HepG2 (cell line): Measurements from ENCODE around the gene SEPHS1. TPM values are rescaled to one million over a fixed set of nuclear protein-coding genes. Genes with fewer than 3 reads are reported as not detected.

ENCODE experiments used
- ATAC-seq: fragments of 200-7000 bp; cut with Tn5 transposase; 3 replicates; pipeline ENCODE4 v1.9.1; 2020; ENCODE audit warnings: mild to moderate bottlenecking, moderate library complexity
- BruUV-seq: library from RNA; stranded (reverse); fragments of 400-500 nt; replicated peaks from 2 replicates; lab custom pipeline; 2021; lab: Mats Ljungman, UMichigan
- CTCF ChIA-PET: fragments of 300-600 bp; formaldehyde crosslinking; extraction: SDS; loops from one replicate; lab custom pipeline; 2021; ENCODE audit warnings: low total read pairs, inconsistent platforms, low intra/inter-chr PET ratio; lab: Yijun Ruan, JAX
- POLR2A ChIA-PET: fragments of 350-600 bp; sonication (Branson Sonifier 250); formaldehyde crosslinking; loops from one replicate; lab custom pipeline; 2020; ENCODE audit warnings: antibody characterized with exemption, inconsistent platforms; lab: Yijun Ruan, JAX
- DNase-seq: peaks from one replicate; pipeline ENCODE4 v3.0.0-alpha.2; 2015; ENCODE audit warnings: low spot score
- FAIRE-seq: peaks from 3 replicates; lab custom pipeline; 2011; peaks lifted over from hg19 to GRCh38; lab: Jason Lieb, UNC
- H2AFZ ChIP-seq: one replicate; pipeline ENCODE4 v1.6.1; 2011; ENCODE audit warnings: low read length, inconsistent platforms
- H3K27ac ChIP-seq: fragments of 300-600 bp; 3 replicates; pipeline ENCODE4 v1.8.0; 2011; ENCODE audit warnings: mixed run types, mild to moderate bottlenecking, mixed read lengths, low read length, inconsistent platforms; ENCODE audit not compliant: insufficient read depth; ENCODE audit errors: extremely low read length
- H3K27me3 ChIP-seq, 2 experiments: fragments of 200-600 bp in 1 of 2; 2 replicates in 1 of 2; 3 replicates in 1 of 2; pipeline versions ENCODE4 v1.6.0 to v1.8.0; 2011; ENCODE audit warnings: low read length in 2 of 2, mild to moderate bottlenecking in 2 of 2, moderate library complexity in 2 of 2, inconsistent platforms in 1 of 2; ENCODE audit not compliant: insufficient read depth in 2 of 2, control insufficient read depth in 1 of 2
- H3K36me3 ChIP-seq, 2 experiments: fragments of 200-600 bp in 1 of 2; replicated peaks in 1 of 2; 2 replicates in 1 of 2; 3 replicates in 1 of 2; pipeline versions ENCODE4 v1.5.1 to v1.8.0; 2011; ENCODE audit warnings: low read length in 2 of 2, inconsistent platforms in 1 of 2; ENCODE audit not compliant: insufficient read depth in 2 of 2, control insufficient read depth in 1 of 2
- H3K4me1 ChIP-seq: 2 replicates; pipeline ENCODE4 v1.5.1; 2012; ENCODE audit warnings: low read length, inconsistent platforms; ENCODE audit not compliant: insufficient read depth
- H3K4me2 ChIP-seq: 2 replicates; pipeline ENCODE4 v1.6.0; 2011; ENCODE audit warnings: low read depth, low read length, inconsistent platforms
- H3K4me3 ChIP-seq, 3 experiments: fragments of 200-600 bp in 1 of 3; sonication (generic), shearing (Covaris generic) in 1 of 3; replicated peaks in 1 of 3; 2 replicates each; pipeline ENCODE4 v1.5.1; 2011 to 2016; ENCODE audit warnings: low read length in 3 of 3, inconsistent platforms in 2 of 3, low read depth in 2 of 3, mild to moderate bottlenecking in 2 of 3, control low read depth in 1 of 3, mixed read lengths in 1 of 3; ENCODE audit not compliant: insufficient read depth in 1 of 3
- H3K79me2 ChIP-seq: one replicate; pipeline ENCODE4 v1.6.1; 2011; ENCODE audit warnings: low read length, inconsistent platforms; ENCODE audit not compliant: insufficient read depth
- H3K9ac ChIP-seq: 2 replicates; pipeline ENCODE4 v1.6.0; 2011; ENCODE audit warnings: mild to moderate bottlenecking, low read depth, low read length, inconsistent platforms; ENCODE audit not compliant: insufficient read depth
- H3K9me3 ChIP-seq: 2 replicates; pipeline ENCODE4 v1.5.1; 2012; ENCODE audit warnings: mild to moderate bottlenecking, low read length
- H4K20me1 ChIP-seq: 2 replicates; pipeline ENCODE4 v1.6.0; 2011; ENCODE audit warnings: inconsistent platforms, mild to moderate bottlenecking, low read length, moderate library complexity; ENCODE audit not compliant: insufficient read depth
- MZF1 ChIP-seq: sonication (generic); formaldehyde crosslinking; IDR thresholded peaks from 2 replicates; pipeline ENCODE4 v1.8.1; 2023; ENCODE audit warnings: mild to moderate bottlenecking, missing genetic modification reagents, borderline replicate concordance
- NFE2 ChIP-seq: sonication (generic); formaldehyde crosslinking; IDR thresholded peaks from 2 replicates; pipeline ENCODE4 v1.4.0; 2020; ENCODE audit warnings: missing genetic modification reagents
- ZMYM4 ChIP-seq: sonication (generic); formaldehyde crosslinking; IDR thresholded peaks from 2 replicates; pipeline ENCODE4 v1.8.1; 2023; ENCODE audit warnings: mild to moderate bottlenecking, missing genetic modification reagents
- ZNF629 ChIP-seq: sonication (generic); formaldehyde crosslinking; conservative IDR thresholded peaks from 2 replicates; pipeline ENCODE4 v1.5.0; 2020; ENCODE audit warnings: missing genetic modification reagents
- ZNF749 ChIP-seq: sonication (generic); formaldehyde crosslinking; IDR thresholded peaks from 2 replicates; pipeline ENCODE4 v1.8.0; 2022; ENCODE audit warnings: mild to moderate bottlenecking, missing genetic modification reagents, moderate library complexity, borderline replicate concordance
- ZNF781 ChIP-seq: sonication (generic); formaldehyde crosslinking; IDR thresholded peaks from 2 replicates; pipeline ENCODE4 v1.5.1; 2020; ENCODE audit warnings: borderline replicate concordance, mild to moderate bottlenecking, missing genetic modification reagents; ENCODE audit errors: not compliant biosample characterization
- ZNF784 ChIP-seq: sonication (generic); formaldehyde crosslinking; IDR thresholded peaks from 2 replicates; pipeline ENCODE4 v1.5.1; 2020; ENCODE audit warnings: missing genetic modification reagents, mild to moderate bottlenecking, borderline replicate concordance
- ZNF839 ChIP-seq: sonication (generic); formaldehyde crosslinking; IDR thresholded peaks from 2 replicates; pipeline ENCODE4 v1.4.0; 2020; ENCODE audit warnings: missing genetic modification reagents, mild to moderate bottlenecking, borderline replicate concordance
- WGBS: methylation state at CpG from one replicate; pipeline ENCODE4 v1.1.6; 2017; ENCODE audit warnings: low lambda C conversion rate; 5-methylcytosine and 5-hydroxymethylcytosine counted together
- in situ Hi-C: cut with HindIII; loops from 2 replicates; pipeline ENCODE4 v1.10.0; 2017; ENCODE audit warnings: low pct_unique_long_range_greater_than_20kb; ENCODE audit not compliant: extremely low pct_ligation_motif_present
- intact Hi-C: fragments of 100-400 bp; cut with micrococcal nuclease; formaldehyde crosslinking; loops from one replicate; pipeline ENCODE4 v1.10.0; 2022; ENCODE audit not compliant: unreplicated experiment
- polyA plus RNA-seq, 8 experiments: library from polyadenylated mRNA; depleted of rRNA in 3 of 8; stranded (reverse) in 7 of 8; unstranded in 1 of 8; fragments of >200 nt; fragmentation: Illumina TruSeq in 4 of 8; extraction: Trizol in 4 of 8; gene quantifications; 2 replicates each; pipeline versions ENCODE4 v1.2.1 to v1.2.3, GENCODE V29; 2011 to 2016; ENCODE audit warnings: low read depth in 4 of 8, missing spikeins in 1 of 8, mixed read lengths in 1 of 8; ENCODE audit not compliant: insufficient read depth in 1 of 8
- total RNA-seq, 5 experiments: library from RNA; depleted of rRNA; stranded (reverse); fragments of >200 nt; fragmentation: Illumina TruSeq; extraction: Trizol; gene quantifications; 2 replicates each; pipeline ENCODE4 v1.2.3, GENCODE V29; 2016; ENCODE audit warnings: low read depth in 1 of 5
- TF ChIP-seq, protein P1 (sequence below): sonication (generic); formaldehyde crosslinking; IDR thresholded peaks from 2 replicates; pipeline ENCODE4 v1.5.1; 2020; ENCODE audit warnings: mild to moderate bottlenecking, missing genetic modification reagents, moderate library complexity

Gene SEPHS1
- total and polyA plus RNA-seq, 2 of the 13 experiments (the other 11 are each of a cell fraction or from before 2014, with no cell fraction given): 57.8 to 61.5 TPM

DNA sequence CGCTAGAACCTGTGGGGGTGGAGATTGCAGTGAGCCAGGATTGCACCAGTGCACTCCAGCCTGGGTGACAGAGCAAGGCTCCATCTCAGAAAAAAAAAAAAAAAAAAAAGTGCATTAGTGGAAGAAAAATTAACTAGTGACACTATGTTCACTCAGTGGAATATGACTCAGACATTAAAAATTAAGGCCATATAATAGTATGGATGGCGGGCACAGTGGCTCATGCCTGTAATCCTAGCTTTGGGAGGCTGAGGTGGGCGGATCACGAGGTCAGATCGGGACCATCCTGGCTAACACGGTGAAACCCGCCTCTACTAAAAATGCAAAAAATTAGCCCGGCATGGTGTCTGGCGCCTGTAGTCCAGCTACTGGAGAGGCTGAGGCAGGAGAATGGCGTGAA, 51.6 kb downstream of the SEPHS1 start (continued):
- TF ChIP-seq, protein P1, sequence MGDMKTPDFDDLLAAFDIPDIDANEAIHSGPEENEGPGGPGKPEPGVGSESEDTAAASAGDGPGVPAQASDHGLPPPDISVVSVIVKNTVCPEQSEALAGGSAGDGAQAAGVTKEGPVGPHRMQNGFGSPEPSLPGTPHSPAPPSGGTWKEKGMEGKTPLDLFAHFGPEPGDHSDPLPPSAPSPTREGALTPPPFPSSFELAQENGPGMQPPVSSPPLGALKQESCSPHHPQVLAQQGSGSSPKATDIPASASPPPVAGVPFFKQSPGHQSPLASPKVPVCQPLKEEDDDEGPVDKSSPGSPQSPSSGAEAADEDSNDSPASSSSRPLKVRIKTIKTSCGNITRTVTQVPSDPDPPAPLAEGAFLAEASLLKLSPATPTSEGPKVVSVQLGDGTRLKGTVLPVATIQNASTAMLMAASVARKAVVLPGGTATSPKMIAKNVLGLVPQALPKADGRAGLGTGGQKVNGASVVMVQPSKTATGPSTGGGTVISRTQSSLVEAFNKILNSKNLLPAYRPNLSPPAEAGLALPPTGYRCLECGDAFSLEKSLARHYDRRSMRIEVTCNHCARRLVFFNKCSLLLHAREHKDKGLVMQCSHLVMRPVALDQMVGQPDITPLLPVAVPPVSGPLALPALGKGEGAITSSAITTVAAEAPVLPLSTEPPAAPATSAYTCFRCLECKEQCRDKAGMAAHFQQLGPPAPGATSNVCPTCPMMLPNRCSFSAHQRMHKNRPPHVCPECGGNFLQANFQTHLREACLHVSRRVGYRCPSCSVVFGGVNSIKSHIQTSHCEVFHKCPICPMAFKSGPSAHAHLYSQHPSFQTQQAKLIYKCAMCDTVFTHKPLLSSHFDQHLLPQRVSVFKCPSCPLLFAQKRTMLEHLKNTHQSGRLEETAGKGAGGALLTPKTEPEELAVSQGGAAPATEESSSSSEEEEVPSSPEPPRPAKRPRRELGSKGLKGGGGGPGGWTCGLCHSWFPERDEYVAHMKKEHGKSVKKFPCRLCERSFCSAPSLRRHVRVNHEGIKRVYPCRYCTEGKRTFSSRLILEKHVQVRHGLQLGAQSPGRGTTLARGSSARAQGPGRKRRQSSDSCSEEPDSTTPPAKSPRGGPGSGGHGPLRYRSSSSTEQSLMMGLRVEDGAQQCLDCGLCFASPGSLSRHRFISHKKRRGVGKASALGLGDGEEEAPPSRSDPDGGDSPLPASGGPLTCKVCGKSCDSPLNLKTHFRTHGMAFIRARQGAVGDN: no peak
- TF ChIP-seq NFE2 (CRISPR knock-in tag): no peak
- no peak for TF ChIP-seq ZNF784 (CRISPR knock-in tag)
- no peak for TF ChIP-seq ZNF749 (CRISPR knock-in tag)
- TF ChIP-seq MZF1 (CRISPR knock-in tag): no peak

GRCh38 chr10:13294784-13295183, 53.3 kb downstream of the SEPHS1 start:
- H3K79me2 ChIP-seq: no peaks in the 10 kb centered on the region
- TF ChIP-seq ZMYM4 (CRISPR knock-in tag) (no peak), ZNF781 (CRISPR knock-in tag) (no peak), ZNF839 (CRISPR knock-in tag) (no peak), ZNF629 (peak; percentile 69)
- peaks cover 45% of the 10 kb centered on the region for H3K4me1 ChIP-seq
- ATAC-seq (no peak), DNase-seq (no peak), FAIRE-seq (no peak)
- no TSS peak for BruUV-seq
- WGBS: 92% methylated on average over 2 of the region's 2 CpGs
- H3K9me3 ChIP-seq: no peaks in the 10 kb centered on the region
- no peaks in the 10 kb centered on the region for H3K27me3 ChIP-seq
- H2AFZ ChIP-seq: no peak overlapping the region
- no peak overlapping the region for H3K4me3 ChIP-seq
- peaks cover 0 to 7% of the 10 kb centered on the region in 2 experiments; a peak in 2 of 5 replicates for H3K36me3 ChIP-seq
- in situ Hi-C loops (no loop called here), intact Hi-C loops (no loop called here)
- CTCF ChIA-PET: no interaction called here
- H3K9ac ChIP-seq: no peak overlapping the region
- no peak overlapping the region for H3K27ac ChIP-seq
- no peak overlapping the region for H3K4me2 ChIP-seq
- no peaks in the 10 kb centered on the region for H4K20me1 ChIP-seq
- POLR2A ChIA-PET: no interaction called here
